Activated naive CD4-positive, alpha-beta T cell treated with anti-CD3 and anti-CD28 coated beads, Interleukin-2, amount 50 U/mL, for 72 hours (primary cell): ENCODE data around the gene LTB4R2. TPM values are rescaled to one million over a fixed set of nuclear protein-coding genes. Genes with fewer than 3 reads are reported as not detected.

Source experiments
- ATAC-seq, 2 donors: fragments of 150-1000 bp; cut with Tn5 transposase; 2 replicates each; pipeline ENCODE4 v1.10.0; 2021; ENCODE audit warnings: mild to moderate bottlenecking in 2 of 2, moderate library complexity in 2 of 2
- DNase-seq, 2 donors: peaks; one replicate each; pipeline ENCODE4 v3.0.0; 2021 to 2022; ENCODE audit warnings: low spot score in 2 of 2
- H3K27ac Mint-ChIP-seq, 2 donors: one replicate each; pipeline ENCODE4 v1.8.0; 2022; ENCODE audit warnings: mild to moderate bottlenecking in 2 of 2, mixed read lengths in 2 of 2
- H3K36me3 Mint-ChIP-seq, 2 donors: one replicate each; pipeline ENCODE4 v1.8.0; 2022; ENCODE audit warnings: mixed read lengths in 2 of 2
- H3K9me3 Mint-ChIP-seq, 2 donors: one replicate each; pipeline ENCODE4 v1.8.0; 2022; ENCODE audit warnings: mixed read lengths in 2 of 2
- total RNA-seq, 2 donors: library from RNA; stranded (reverse); gene quantifications; one replicate each; pipeline ENCODE4 v1.2.3, GENCODE V29; 2022

LTB4R2 gene
- total RNA-seq, 2 donors from 2014 or later: 13.7 to 16.2 TPM

DNA sequence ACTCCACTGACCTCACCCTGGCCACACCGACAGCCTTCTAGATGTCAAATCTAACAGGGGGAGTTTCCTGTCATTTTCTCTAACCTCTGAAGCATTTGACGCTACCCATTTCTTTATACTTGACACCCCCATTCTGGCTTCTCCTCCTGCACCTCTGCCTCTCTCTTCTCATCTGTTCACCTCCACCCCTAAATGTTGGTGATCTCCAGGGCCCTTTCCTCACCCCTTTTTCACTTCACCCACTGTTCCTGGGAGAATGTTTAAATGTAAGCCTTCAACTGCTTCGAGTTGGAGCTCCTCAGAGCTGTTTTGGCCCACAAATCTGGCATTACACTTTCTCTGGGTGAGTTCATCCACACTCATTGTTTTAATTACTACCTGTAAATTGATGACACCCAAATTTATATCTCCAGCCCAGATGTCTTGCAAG, 38.1 kb upstream of the LTB4R2 start:
- Mint-ChIP-seq H3K36me3 (peaks cover 5 to 6% of the 10 kb centered on the region in 2 donors), H3K9me3 (no peaks in the 10 kb centered on the region), H3K27ac (peak overlapping the region; percentile 90 to 92)
- no peak for ATAC-seq
- DNase-seq: no peak

DNA sequence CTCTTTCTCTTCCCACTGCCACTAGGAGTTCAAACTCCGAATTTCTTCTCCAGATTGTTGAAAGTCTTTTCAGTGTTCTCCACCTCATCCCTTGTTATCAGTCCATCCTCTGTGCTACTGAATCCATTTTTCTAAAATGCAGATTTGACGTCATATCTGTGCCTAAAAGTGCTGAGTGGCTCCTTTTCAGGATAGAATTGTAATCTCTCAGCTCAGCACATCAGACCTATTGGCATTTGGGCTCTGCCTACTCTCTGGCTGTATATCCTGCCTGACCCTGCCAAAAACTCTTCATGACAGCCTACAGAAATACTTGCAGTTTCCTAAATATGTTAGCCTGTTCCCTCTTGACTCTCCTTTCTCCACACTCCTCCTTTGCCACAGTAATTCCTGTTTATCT, 37.5 kb upstream of the LTB4R2 start:
- DNase-seq (no peak), ATAC-seq (no peak)
- Mint-ChIP-seq H3K27ac (peak overlapping the region; percentile 11 to 90), H3K36me3 (no peaks in the 10 kb centered on the region), H3K9me3 (no peaks in the 10 kb centered on the region)

DNA sequence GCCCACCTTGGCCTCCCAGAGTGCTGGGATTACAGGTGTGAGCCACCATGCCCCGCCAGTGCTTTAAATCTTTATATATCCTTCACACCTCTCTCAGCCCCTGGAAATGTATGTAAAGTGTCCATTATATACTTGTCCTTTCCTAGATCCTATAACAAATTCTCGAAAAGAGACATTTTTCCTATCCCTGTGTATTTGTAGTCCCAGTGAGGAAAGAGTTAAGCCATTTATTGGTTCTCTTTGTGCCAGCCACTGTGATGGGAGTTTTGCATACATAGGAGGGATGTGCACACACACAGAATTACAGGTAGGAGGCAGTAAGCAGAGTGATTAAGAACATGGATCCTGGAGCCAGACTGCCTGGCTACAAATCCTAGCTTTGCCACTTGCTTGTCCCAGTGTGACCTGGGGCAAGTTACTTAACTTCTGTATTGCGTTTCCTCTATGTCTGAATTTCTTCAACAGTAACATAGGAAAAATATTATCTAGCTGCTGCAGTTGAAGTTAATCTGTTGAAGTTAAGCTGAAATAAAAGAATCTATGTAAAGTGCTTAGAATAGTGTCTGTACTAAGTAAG, 36.4 kb upstream of the LTB4R2 start:
- DNase-seq (no peak), ATAC-seq (no peak)
- Mint-ChIP-seq H3K9me3 (peaks cover 0 to 4% of the 10 kb centered on the region in 2 donors), H3K27ac (peak overlapping the region; percentile 68 to 73), H3K36me3 (peaks cover 4 to 5% of the 10 kb centered on the region in 2 donors)

DNA sequence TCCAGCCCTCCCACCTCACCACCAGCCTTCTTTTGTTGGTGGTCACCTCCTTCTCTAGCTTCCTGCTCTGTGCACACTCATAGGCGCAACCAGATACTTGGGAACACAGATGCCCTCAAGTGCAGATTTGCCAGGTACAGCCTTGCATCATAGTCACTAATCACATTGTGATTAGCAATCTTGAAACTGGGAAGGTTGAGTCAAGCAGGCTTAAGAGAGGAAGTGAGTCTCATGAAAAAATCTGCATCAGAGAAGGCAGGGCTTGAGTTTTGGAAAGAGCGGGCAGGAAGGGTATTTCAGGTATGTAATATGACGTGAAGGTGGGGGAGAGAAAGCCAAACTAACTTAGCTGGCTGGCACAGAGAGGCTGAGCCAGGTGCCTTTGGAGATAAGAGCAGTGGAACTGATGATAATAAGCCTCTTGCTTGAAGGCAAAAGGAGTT, 35.8 kb upstream of the LTB4R2 start:
- Mint-ChIP-seq H3K9me3 (peaks cover 0 to 8% of the 10 kb centered on the region in 2 donors), H3K36me3 (peaks cover 4 to 8% of the 10 kb centered on the region in 2 donors), H3K27ac (peak overlapping the region; percentile 45 to 73)
- DNase-seq (peak; percentile 54 to 70), ATAC-seq (peak; percentile 71 to 77)

DNA sequence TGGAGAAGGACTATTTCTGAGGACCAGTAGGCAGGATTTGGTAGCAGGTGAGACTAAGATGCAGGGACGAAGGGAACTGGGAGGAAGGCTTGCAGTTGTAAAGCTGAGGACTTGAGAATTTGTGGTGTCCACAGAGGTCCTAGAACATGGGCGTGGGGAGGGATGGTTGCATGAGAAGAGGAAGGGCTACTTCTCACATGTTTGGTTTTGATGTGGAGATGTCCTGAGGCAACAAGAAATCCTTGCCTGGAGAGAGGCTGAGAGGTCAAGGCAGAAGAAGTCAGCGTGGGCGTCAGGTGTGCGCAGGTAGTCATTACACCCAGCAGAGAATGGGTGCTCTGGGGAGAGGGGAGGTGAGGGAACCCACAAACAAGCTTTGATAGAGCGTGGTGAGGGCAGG, 32.9 kb upstream of the LTB4R2 start:
- DNase-seq (no peak), ATAC-seq (no peak)
- no peak overlapping the region for H3K27ac Mint-ChIP-seq
- H3K9me3 Mint-ChIP-seq: peaks cover 0 to 8% of the 10 kb centered on the region in 2 donors
- H3K36me3 Mint-ChIP-seq: peaks cover 4 to 8% of the 10 kb centered on the region in 2 donors

DNA sequence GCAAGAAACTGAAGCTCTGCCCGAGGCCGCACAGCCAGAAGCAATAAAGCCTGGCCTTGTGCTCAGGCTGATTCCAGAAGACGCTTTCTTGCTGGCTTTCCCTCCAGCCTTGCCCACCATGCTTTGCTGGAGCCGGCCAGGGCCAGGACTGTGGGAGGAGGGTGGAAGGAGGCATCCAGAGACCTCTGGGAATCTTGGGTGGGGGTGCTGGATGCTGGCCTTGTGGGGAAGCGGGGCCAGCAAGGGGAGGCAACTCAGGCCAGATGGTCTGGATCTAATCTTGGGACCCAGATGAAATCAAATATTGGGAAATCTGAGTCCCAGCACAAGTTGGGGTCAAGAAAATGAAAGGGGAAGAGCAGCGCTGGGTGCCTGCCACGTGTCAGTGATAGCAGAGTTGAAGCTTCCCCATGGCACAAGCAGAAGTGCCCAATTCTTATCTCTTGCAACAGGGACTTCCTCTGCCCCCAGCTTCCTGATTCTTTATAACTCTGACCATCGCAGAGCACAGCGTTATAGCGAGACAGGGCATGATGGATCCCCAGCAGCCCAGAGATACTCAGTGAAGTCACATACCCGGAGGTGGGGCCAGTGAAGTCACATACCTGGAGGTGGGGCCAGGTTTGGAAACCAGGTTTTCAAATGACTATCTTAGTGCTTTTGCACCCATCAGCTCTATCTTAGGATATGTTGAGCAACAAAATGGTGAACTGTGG, 32.2 kb upstream of the LTB4R2 start:
- ATAC-seq (no peak), DNase-seq (no peak)
- Mint-ChIP-seq H3K27ac (peak overlapping the region; percentile 23 to 45), H3K9me3 (peaks cover 0 to 8% of the 10 kb centered on the region in 2 donors), H3K36me3 (peaks cover 4 to 8% of the 10 kb centered on the region in 2 donors)

DNA sequence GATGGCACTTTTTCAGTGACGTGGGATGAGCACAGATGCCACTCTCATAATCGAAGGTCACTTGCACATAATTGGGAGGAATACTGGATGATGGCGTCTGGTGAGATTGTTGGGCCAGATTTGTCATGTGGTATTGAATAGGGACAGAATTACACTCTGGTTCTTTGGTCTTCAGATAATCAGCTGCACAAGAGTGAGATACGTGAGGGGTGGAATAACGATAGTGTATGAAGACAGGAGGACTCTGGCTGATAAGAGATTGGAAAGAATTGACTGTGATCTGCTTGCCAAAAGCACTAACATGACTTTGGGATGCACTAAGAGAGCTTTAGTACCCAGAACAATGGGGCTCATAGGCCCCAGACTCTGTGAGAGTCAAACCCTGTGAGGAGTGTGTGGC, 31.5 kb upstream of the LTB4R2 start:
- H3K9me3 Mint-ChIP-seq: peaks cover 0 to 8% of the 10 kb centered on the region in 2 donors
- H3K27ac Mint-ChIP-seq: peak overlapping the region; percentile 23 to 73
- DNase-seq (no peak), ATAC-seq (no peak)
- peaks cover 4 to 8% of the 10 kb centered on the region in 2 donors for H3K36me3 Mint-ChIP-seq

DNA sequence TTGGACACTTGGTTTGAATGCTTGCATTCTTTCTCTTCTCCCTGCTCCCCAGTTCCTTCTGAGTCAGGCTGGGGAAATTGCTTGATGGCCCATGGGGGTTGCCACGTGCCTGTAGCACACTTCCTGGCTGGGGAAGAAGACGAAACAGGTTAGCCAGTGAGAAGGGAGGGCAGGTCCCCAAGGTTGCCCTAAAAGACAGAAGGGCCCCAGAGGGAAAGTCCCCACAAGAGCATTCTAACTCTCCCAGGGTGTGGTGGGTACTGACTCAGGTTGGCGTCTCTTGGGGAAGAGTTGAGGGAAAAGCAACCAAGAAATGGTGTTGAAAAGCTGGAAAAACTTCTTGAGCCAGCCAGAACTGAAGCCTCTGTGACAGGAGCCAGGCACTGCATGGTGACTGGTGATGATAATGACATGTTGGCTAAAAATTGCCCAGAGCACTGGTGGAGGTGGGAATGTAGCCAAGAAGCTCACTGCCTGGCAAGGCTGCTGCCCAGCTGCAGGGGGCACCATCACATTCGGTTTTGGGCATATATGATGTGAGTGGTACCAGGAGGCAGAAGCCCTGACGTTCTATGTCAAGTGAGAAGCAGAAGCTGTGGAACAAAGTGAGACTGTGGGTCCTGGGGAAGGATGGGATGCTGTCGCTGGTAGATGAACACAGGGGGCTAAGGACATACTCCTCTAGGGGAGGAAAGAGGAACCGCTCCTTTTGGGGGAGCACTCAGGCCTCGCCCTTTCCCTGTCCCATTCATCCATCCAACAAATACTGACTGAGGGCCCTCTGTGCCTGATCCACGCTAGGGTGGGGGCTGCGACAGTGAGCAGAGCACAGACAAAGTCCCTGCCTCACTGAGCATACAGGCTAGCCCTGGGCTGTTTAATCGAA, 30.4 kb upstream of the LTB4R2 start:
- ATAC-seq (peak; percentile 77 to 98), DNase-seq (peak; percentile 25 to 78)
- Mint-ChIP-seq H3K36me3 (peaks cover 4 to 8% of the 10 kb centered on the region in 2 donors), H3K9me3 (peaks cover 0 to 8% of the 10 kb centered on the region in 2 donors), H3K27ac (peak overlapping the region; percentile 23 to 37)

DNA sequence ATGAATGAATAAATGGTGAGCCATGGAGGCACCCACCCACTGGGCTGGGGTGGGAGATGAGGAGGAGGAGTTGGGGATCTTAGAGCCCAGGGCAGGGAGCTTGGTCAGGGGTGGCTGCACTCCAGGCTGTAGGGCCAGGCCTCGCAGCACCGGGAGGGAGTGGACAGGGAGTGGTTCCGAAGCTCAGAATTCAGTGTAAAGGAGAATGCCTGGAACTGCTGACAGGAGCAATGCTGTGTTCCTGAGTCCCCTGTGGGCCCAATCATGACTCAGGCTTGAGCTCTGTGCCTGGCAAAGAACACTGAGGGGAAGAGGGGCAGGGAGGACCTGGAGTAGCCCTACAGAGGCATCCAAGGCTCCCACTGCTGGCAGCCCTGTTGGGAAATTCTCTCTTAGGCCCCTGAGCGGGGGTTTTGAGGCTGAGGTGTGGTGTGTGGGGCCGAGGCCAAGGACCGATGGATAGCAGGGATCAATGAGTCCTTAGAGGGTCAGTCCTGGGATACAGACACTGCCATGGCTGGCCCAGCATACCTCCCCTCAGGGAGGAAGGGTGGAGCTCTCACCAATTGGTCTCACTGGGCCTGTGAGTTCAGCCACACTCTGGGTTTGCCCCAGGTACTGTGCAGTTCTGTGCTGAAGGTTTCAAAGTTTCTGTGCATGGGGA, 29.0 kb upstream of the LTB4R2 start:
- no peak for ATAC-seq
- Mint-ChIP-seq H3K9me3 (peaks cover 0 to 8% of the 10 kb centered on the region in 2 donors), H3K36me3 (peaks cover 4 to 8% of the 10 kb centered on the region in 2 donors)

DNA sequence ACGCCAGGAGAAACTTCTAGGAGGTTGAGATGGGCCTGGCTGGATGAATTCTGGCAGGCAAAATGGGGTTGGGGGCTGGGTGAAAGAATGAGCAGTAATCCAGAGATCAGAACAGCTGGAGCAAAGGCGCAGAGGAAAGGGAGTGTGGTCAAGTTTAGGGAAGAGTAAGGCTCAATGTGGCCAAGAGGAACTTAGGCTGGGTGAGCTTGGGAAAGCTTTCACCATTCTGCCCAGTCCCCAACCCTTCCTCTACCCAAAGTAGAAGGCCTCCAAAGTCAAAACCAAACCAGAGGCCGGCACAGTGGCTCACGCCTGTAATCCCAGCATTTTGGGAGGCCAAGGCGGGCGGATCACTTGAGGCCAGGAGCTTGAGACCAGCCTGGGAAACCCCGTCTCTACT, 28.3 kb upstream of the LTB4R2 start:
- no peak for DNase-seq
- no peak for ATAC-seq
- H3K36me3 Mint-ChIP-seq: peaks cover 4 to 8% of the 10 kb centered on the region in 2 donors
- peaks cover 0 to 8% of the 10 kb centered on the region in 2 donors for H3K9me3 Mint-ChIP-seq
- no peak overlapping the region for H3K27ac Mint-ChIP-seq

More for the DNA sequence above, 29.0 kb upstream of the LTB4R2 start:
- H3K27ac Mint-ChIP-seq: peak overlapping the region in 1 of 2 donors; percentile 15
- no peak for DNase-seq

DNA sequence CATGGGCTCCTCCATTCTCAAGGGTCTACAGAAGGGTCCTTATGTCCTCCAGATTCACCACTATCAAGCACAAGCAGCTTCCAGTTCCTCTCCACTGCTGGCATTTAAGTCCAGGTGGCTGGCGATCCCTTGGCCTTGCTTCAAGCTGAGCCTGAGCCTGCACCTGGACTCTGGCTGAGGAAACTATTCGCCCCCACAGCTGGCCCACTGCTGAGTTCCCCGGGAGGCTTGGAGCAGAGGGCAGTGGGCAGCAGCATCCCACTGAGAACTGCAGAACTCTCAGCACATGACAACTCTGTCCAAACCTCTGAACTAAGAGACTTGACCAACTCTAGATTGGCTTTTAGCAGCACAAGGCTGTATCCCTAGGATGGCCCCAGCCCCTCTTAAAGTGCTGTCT, 27.2 kb upstream of the LTB4R2 start:
- H3K27ac Mint-ChIP-seq: no peak overlapping the region
- DNase-seq (no peak), ATAC-seq (no peak)
- H3K36me3 Mint-ChIP-seq: peaks cover 4 to 8% of the 10 kb centered on the region in 2 donors
- H3K9me3 Mint-ChIP-seq: peaks cover 0 to 8% of the 10 kb centered on the region in 2 donors

DNA sequence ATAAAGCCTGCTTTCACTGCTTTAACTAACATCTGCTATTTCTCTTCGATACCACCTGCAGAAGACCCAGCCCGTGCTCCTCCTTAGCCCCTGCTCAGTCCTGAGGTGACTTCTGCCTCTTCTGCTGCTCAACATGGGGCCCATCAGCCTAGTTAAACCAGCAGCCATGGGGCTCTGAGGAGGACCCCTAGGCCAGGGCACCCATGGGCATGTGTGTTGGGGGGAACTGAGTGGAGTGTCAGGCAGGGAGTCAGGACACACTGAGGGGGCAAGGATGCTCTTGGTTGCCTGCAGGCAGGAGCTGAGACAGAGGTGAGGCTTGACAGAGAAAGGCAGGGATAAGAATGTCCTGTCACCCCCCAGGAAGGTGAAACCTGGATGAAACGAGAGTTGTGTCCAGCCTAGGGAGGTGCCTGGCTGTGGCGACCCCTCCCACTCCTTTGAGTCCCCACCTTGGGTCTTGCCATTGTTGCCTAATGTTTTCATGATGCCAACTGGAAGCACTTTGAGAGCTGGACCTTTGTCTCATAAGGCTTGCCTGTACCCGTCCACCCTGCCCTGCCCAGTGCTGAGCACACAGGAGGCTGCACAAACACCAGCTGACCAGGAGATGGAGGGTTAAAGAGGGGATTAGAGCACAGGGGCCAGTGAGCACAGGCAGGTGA, 26.0 kb upstream of the LTB4R2 start:
- DNase-seq (no peak), ATAC-seq (no peak)
- Mint-ChIP-seq H3K36me3 (no peaks in the 10 kb centered on the region), H3K27ac (no peak overlapping the region), H3K9me3 (no peaks in the 10 kb centered on the region)

DNA sequence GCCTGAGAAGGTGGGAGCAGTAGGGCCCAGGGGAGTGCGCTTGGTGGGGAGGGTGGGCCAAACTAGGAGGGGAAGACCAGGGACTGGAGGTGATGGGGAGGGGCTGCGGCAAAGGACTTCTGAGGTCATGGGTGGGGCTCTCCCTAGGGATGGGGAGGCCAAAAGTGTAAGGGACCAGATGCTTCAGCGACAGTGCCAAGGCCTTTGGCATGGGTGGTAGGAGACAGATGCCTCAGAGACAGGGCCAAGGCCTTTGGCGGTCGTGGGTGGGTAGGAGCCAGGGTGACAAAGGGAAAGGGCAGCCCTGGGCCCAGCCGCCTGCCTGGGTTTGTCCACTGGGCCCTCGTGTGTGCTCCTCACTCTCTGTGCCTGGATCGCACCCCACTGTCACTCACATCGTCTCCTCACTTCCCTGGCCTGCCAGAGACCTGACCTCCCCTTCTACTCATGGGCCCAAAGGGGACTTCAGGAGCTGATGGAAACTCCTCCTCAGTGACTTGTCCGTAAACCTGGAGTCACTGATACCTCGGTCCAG, 25.4 kb upstream of the LTB4R2 start:
- no peak for ATAC-seq
- H3K27ac Mint-ChIP-seq: no peak overlapping the region
- H3K9me3 Mint-ChIP-seq: no peaks in the 10 kb centered on the region
- H3K36me3 Mint-ChIP-seq: no peaks in the 10 kb centered on the region
- DNase-seq: no peak

DNA sequence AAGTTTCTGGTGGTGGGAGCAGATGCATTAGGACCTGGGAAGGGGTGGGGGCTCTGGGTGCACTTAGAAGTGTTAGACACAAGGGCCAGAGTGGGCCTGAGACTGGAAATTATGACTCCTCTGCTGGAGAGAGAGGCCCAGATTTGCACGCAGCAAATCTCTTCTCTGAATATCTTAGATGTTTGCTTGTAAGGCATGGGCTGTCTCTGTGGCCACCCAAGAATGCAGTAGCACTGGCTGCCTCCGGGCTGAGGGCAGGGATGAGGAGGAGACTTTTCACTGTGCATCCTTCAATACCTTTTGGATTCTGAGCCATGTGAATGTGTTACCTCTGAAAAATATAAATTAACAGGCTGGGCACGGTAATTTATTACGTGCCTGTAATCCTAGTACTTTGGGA, 24.6 kb upstream of the LTB4R2 start:
- peaks cover 1 to 4% of the 10 kb centered on the region in 2 donors for H3K36me3 Mint-ChIP-seq

DNA sequence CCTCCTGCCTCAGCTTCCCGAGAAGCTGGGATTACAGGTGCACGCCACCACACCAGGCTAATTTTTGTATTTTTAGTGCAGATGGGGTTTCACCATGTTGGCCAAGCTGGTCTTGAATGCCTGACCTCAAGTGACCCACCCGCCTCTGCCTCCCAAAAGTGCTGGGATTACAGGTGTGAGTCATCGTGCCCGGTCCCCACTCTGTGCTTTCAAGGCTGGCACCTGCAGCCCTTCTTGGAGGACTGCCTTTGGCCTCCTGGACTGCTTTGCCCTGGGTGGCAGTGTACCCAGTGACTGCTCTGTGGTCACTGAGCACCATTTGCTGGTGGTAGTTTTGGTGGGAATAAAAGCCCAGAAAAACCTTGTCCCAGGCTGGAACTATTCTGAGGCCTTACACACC, 22.9 kb upstream of the LTB4R2 start:
- peaks cover 13 to 18% of the 10 kb centered on the region in 2 donors for H3K36me3 Mint-ChIP-seq
- H3K9me3 Mint-ChIP-seq: no peaks in the 10 kb centered on the region
- ATAC-seq (no peak), DNase-seq (no peak)
- H3K27ac Mint-ChIP-seq: no peak overlapping the region

More for the DNA sequence above, 24.6 kb upstream of the LTB4R2 start:
- ATAC-seq: no peak
- no peak for DNase-seq
- Mint-ChIP-seq H3K27ac (no peak overlapping the region), H3K9me3 (no peaks in the 10 kb centered on the region)
